Measurements from ENCODE around the gene LRRC42. TPM values are rescaled to one million over a fixed set of nuclear protein-coding genes. Genes with fewer than 3 reads are reported as not detected.
A peak's percentile ranks its signal among the peaks of the same experiment; 100 is the strongest.

LRRC42 gene
- total and polyA plus RNA-seq, 4 donors = 9.8 to 14.8 (median 10.9) TPM

GRCh38 chr1:53951697-53952096 lies 5.5 kb downstream of the LRRC42 start:
- TF ChIP-seq ATF3 (IDR thresholded peaks at IDR 0.05) (no peak), RXRA (IDR thresholded peaks at IDR 0.05) (peak; percentile 19 to 28)
- 54% methylated on average over 5 of the region's 5 CpGs for WGBS
- H3K36me3 ChIP-seq (ENCODE audit: control insufficient read depth in 4 of 4, insufficient read depth in 3 of 4, low read depth in 1 of 4, low read length in 3 of 4) = peaks cover 1 to 8% (median 3%) of the 10 kb centered on the region in 4 donors
- peaks cover 2 to 16% (median 12%) of the 10 kb centered on the region in 4 donors for H3K4me1 ChIP-seq (ENCODE audit: control insufficient read depth in 4 of 4, insufficient read depth in 4 of 4, low read length in 3 of 4)
- H3K27ac ChIP-seq (ENCODE audit: low read depth in 1 of 2, low read length in 2 of 2) = peak overlapping the region in 1 of 2 donors; percentile 3
- H3K9ac ChIP-seq (ENCODE audit: low read depth in 1 of 2, low read length in 2 of 2) = no peak overlapping the region
- no peak for DNase-seq (ENCODE audit: low spot score)
- H3K27me3 ChIP-seq (ENCODE audit: control insufficient read depth in 4 of 4, insufficient read depth in 4 of 4, low read length in 3 of 4) = no peaks in the 10 kb centered on the region
- H3K9me3 ChIP-seq (ENCODE audit: control insufficient read depth in 4 of 4, low read length in 3 of 4) = no peaks in the 10 kb centered on the region
- H3K4me3 ChIP-seq (ENCODE audit: low read depth in 1 of 3, low read length in 3 of 3) = no peak overlapping the region

GRCh38 chr1:53954128-53954527 lies 8.0 kb downstream of the LRRC42 start:
- DNase-seq (ENCODE audit: low spot score) = no peak
- no peak overlapping the region for H3K4me3 ChIP-seq (ENCODE audit: low read depth in 1 of 3, low read length in 3 of 3)
- H3K36me3 ChIP-seq (ENCODE audit: control insufficient read depth in 4 of 4, insufficient read depth in 3 of 4, low read depth in 1 of 4, low read length in 3 of 4) = peaks cover 3 to 11% (median 7%) of the 10 kb centered on the region in 4 donors
- H3K27me3 ChIP-seq (ENCODE audit: control insufficient read depth in 4 of 4, insufficient read depth in 4 of 4, low read length in 3 of 4) = no peaks in the 10 kb centered on the region
- WGBS = 91% methylated on average over 2 of the region's 2 CpGs
- no peak overlapping the region for H3K27ac ChIP-seq (ENCODE audit: low read depth in 1 of 2, low read length in 2 of 2)
- H3K4me1 ChIP-seq (ENCODE audit: control insufficient read depth in 4 of 4, insufficient read depth in 4 of 4, low read length in 3 of 4) = peaks cover 0 to 6% (median 2%) of the 10 kb centered on the region in 4 donors
- TF ChIP-seq RXRA (IDR thresholded peaks at IDR 0.05) (no peak), RAD21 (IDR thresholded peaks at IDR 0.05) (no peak)
- H3K9me3 ChIP-seq (ENCODE audit: control insufficient read depth in 4 of 4, low read length in 3 of 4) = no peaks in the 10 kb centered on the region
- H3K9ac ChIP-seq (ENCODE audit: low read depth in 1 of 2, low read length in 2 of 2) = no peak overlapping the region

GRCh38 chr1:53956308-53957168 lies 10.4 kb downstream of the LRRC42 start:
- Histone ChIP-seq H3K27me3 (ENCODE audit: control insufficient read depth in 4 of 4, insufficient read depth in 4 of 4, low read length in 3 of 4) (no peaks in the 10 kb centered on the region), H3K4me3 (ENCODE audit: low read depth in 1 of 3, low read length in 3 of 3) (no peak overlapping the region), H3K36me3 (ENCODE audit: control insufficient read depth in 4 of 4, insufficient read depth in 3 of 4, low read depth in 1 of 4, low read length in 3 of 4) (peaks cover 8 to 17% (median 10%) of the 10 kb centered on the region in 4 donors), H3K27ac (ENCODE audit: low read depth in 1 of 2, low read length in 2 of 2) (no peak overlapping the region), H3K4me1 (ENCODE audit: control insufficient read depth in 4 of 4, insufficient read depth in 4 of 4, low read length in 3 of 4) (peaks cover 1 to 16% (median 8%) of the 10 kb centered on the region in 4 donors), H3K9me3 (ENCODE audit: control insufficient read depth in 4 of 4, low read length in 3 of 4) (no peaks in the 10 kb centered on the region), H3K9ac (ENCODE audit: low read depth in 1 of 2, low read length in 2 of 2) (no peak overlapping the region)
- 57% methylated on average over 3 of the region's 3 CpGs for WGBS
- no peak for DNase-seq (ENCODE audit: low spot score)
- peak in 1 of 2 donors; percentile 10 for TF ChIP-seq HNF4A (conservative IDR thresholded peaks at IDR 0.05)
- peak; percentile 5 for TF ChIP-seq FOXA2 (IDR thresholded peaks at IDR 0.05)
- TF ChIP-seq ATF3 (IDR thresholded peaks at IDR 0.05) = no peak
- peak in 1 of 2 donors; percentile 15 for TF ChIP-seq RXRA (IDR thresholded peaks at IDR 0.05)

- no peak for DNase-seq (ENCODE audit: low spot score)
- peaks cover 8 to 14% (median 11%) of the 10 kb centered on the region in 4 donors for H3K36me3 ChIP-seq (ENCODE audit: control insufficient read depth in 4 of 4, insufficient read depth in 3 of 4, low read depth in 1 of 4, low read length in 3 of 4)
- no peak for TF ChIP-seq HNF4A (conservative IDR thresholded peaks at IDR 0.05)
- no peak for TF ChIP-seq FOXA1 (IDR thresholded peaks at IDR 0.05)
- TF ChIP-seq TAF1 (conservative IDR thresholded peaks at IDR 0.05) = no peak
- no peak for TF ChIP-seq CTCF (IDR thresholded peaks at IDR 0.05; ENCODE audit: low read depth, low read length, missing input control)
- no peak for TF ChIP-seq RXRA (IDR thresholded peaks at IDR 0.05)
- TF ChIP-seq FOXA2 (IDR thresholded peaks at IDR 0.05) = no peak
- no peak for TF ChIP-seq SP1 (IDR thresholded peaks at IDR 0.05)
- TF ChIP-seq RAD21 (IDR thresholded peaks at IDR 0.05) = no peak
- TF ChIP-seq GABPA (IDR thresholded peaks at IDR 0.05 in 1 of 2, conservative IDR thresholded peaks at IDR 0.05 in 1 of 2) = no peak
- TF ChIP-seq ATF3 (IDR thresholded peaks at IDR 0.05) = no peak
- TF ChIP-seq YY1 (IDR thresholded peaks at IDR 0.05) = no peak
- no peak for TF ChIP-seq JUND (IDR thresholded peaks at IDR 0.05)
- no peak for TF ChIP-seq ZBTB33 (IDR thresholded peaks at IDR 0.05)
- TF ChIP-seq NR2F2 (IDR thresholded peaks at IDR 0.05) = no peak
- no peak for TF ChIP-seq MAX (IDR thresholded peaks at IDR 0.05)
- H3K9ac ChIP-seq (ENCODE audit: low read depth in 1 of 2, low read length in 2 of 2) = no peak overlapping the region
- no peak overlapping the region for H3K4me3 ChIP-seq (ENCODE audit: low read depth in 1 of 3, low read length in 3 of 3)
- H3K27me3 ChIP-seq (ENCODE audit: control insufficient read depth in 4 of 4, insufficient read depth in 4 of 4, low read length in 3 of 4) = no peaks in the 10 kb centered on the region
- H3K9me3 ChIP-seq (ENCODE audit: control insufficient read depth in 4 of 4, low read length in 3 of 4) = no peaks in the 10 kb centered on the region
- H3K4me1 ChIP-seq (ENCODE audit: control insufficient read depth in 4 of 4, insufficient read depth in 4 of 4, low read length in 3 of 4) = peaks cover 1 to 16% (median 8%) of the 10 kb centered on the region in 4 donors
- H3K27ac ChIP-seq (ENCODE audit: low read depth in 1 of 2, low read length in 2 of 2) = no peak overlapping the region
- 77% methylated on average over 3 of the region's 3 CpGs for WGBS
Observed at GRCh38 chr1:53957194-53957818, 11.2 kb downstream of the LRRC42 start.
